ENCODE data around the gene PRKAG2.

- no peak for TF ChIP-seq CTCF (conservative IDR thresholded peaks at IDR 0.05; ENCODE audit: low read depth, low read length)
- TF ChIP-seq EZH2 (IDR thresholded peaks at IDR 0.05; ENCODE audit: low read length, unreplicated experiment), result no peak
- no peak for TF ChIP-seq EZH2phosphoT487 (IDR thresholded peaks at IDR 0.05; ENCODE audit: borderline replicate concordance, low read length)
These were observed 164.8 kb downstream of the PRKAG2 start for GRCh38 chr7:151711906-151712809.

All from PC-3 (cell line).